B cell (primary cell): ENCODE measurements around the gene MIDN. TPM values are rescaled to one million over a fixed set of nuclear protein-coding genes. Genes with fewer than 3 reads are reported as not detected.

Source experiments
- ATAC-seq: fragments of 200-7000 bp; cut with Tn5 transposase; one replicate; pipeline ENCODE4 v1.10.0; 2021; ENCODE audit warnings: low read depth, mild to moderate bottlenecking, moderate number of reproducible peaks, moderate library complexity
- CTCF ChIA-PET: fragments of 350-600 bp; sonication (Branson Sonifier 250); formaldehyde crosslinking; loops from one replicate; lab custom pipeline; 2021; ENCODE audit warnings: antibody characterized with exemption, inconsistent platforms; lab: Charles Lee
- POLR2A ChIA-PET: fragments of 350-600 bp; sonication (Branson Sonifier 250); formaldehyde crosslinking; loops from one replicate; lab custom pipeline; 2021; ENCODE audit warnings: antibody characterized with exemption; lab: Charles Lee
- DNase-seq: peaks from one replicate; pipeline ENCODE4 v3.0.0; 2013
- H2AFZ ChIP-seq: 2 replicates; pipeline ENCODE4 v1.6.1; 2012; ENCODE audit warnings: mild to moderate bottlenecking, low read depth, low read length; ENCODE audit not compliant: insufficient read depth, poor library complexity, severe bottlenecking
- H3K27ac ChIP-seq, 2 donors: 1 replicate in 1 of 2; 2 replicates in 1 of 2; pipeline ENCODE4 v1.5.1; 2012 to 2013; ENCODE audit warnings: low read length in 2 of 2, mild to moderate bottlenecking in 2 of 2, moderate library complexity in 1 of 2
- H3K27me3 ChIP-seq, 4 experiments: fragments of 200-600 bp in 1 of 4; sonication (generic) in 1 of 4; replicated peaks in 1 of 4; 1 replicate in 2 of 4; 2 replicates in 2 of 4; pipeline versions ENCODE4 v1.6.1 to v1.7.0; 2013 to 2016; ENCODE audit warnings: low read length in 3 of 4, mild to moderate bottlenecking in 2 of 4, mixed read lengths in 1 of 4, moderate library complexity in 1 of 4; ENCODE audit not compliant: insufficient read depth in 4 of 4, control insufficient read depth in 3 of 4; ENCODE audit errors: control extremely low read depth in 1 of 4
- H3K36me3 ChIP-seq, 2 experiments: replicated peaks in 1 of 2; 1 replicate in 1 of 2; 2 replicates in 1 of 2; pipeline versions ENCODE4 v1.6.1 to v1.7.1; 2013; ENCODE audit warnings: low read length in 1 of 2; ENCODE audit not compliant: insufficient read depth in 2 of 2, control insufficient read depth in 1 of 2; ENCODE audit errors: control extremely low read depth in 1 of 2, extremely low read depth in 1 of 2
- H3K4me1 ChIP-seq, 2 donors: fragments of 200-600 bp in 1 of 2; sonication (generic) in 1 of 2; 1 replicate in 1 of 2; 2 replicates in 1 of 2; pipeline versions ENCODE4 v1.5.1 to v1.6.1; 2013 to 2017; ENCODE audit warnings: low read length in 2 of 2; ENCODE audit not compliant: control insufficient read depth in 2 of 2, insufficient read depth in 2 of 2
- H3K4me2 ChIP-seq: replicated peaks from 2 replicates; pipeline ENCODE3; 2012; ENCODE audit warnings: mild to moderate bottlenecking, low read depth, low read length; ENCODE audit not compliant: poor library complexity, severe bottlenecking
- H3K4me3 ChIP-seq, 5 experiments: fragments of 200-600 bp in 1 of 5; sonication (generic) in 1 of 5; 1 replicate in 3 of 5; 2 replicates in 2 of 5; pipeline versions ENCODE4 v1.5.1 to v1.7.0; 2011 to 2016; ENCODE audit warnings: low read length in 4 of 5, mild to moderate bottlenecking in 4 of 5, low read depth in 2 of 5, control low read depth in 1 of 5, moderate library complexity in 1 of 5; ENCODE audit not compliant: insufficient read depth in 1 of 5; ENCODE audit errors: control extremely low read depth in 1 of 5, extremely low read depth in 1 of 5
- H3K79me2 ChIP-seq: fragments of 200-600 bp; sonication (generic); one replicate; pipeline ENCODE4 v1.6.0; 2016; ENCODE audit warnings: low read length; ENCODE audit not compliant: control insufficient read depth, insufficient read depth
- H3K9ac ChIP-seq: fragments of 200-600 bp; sonication (generic); 2 replicates; pipeline ENCODE4 v1.6.1; 2017; ENCODE audit warnings: mild to moderate bottlenecking, low read length, moderate library complexity
- H3K9me3 ChIP-seq, 3 donors: one replicate each; pipeline versions ENCODE4 v1.6.1 to v1.7.1; 2013; ENCODE audit warnings: low read length in 2 of 3; ENCODE audit not compliant: control insufficient read depth in 2 of 3, insufficient read depth in 1 of 3; ENCODE audit errors: control extremely low read depth in 1 of 3
- H4K20me1 ChIP-seq: 2 replicates; pipeline ENCODE4 v1.6.0; 2012; ENCODE audit warnings: mild to moderate bottlenecking, low read length; ENCODE audit not compliant: insufficient read depth, control insufficient read depth, poor library complexity, severe bottlenecking
- H3K27ac Mint-ChIP-seq: one replicate; pipeline ENCODE4 v1.8.0; 2021; ENCODE audit warnings: mixed read lengths
- H3K27me3 Mint-ChIP-seq: one replicate; pipeline ENCODE4 v1.8.0; 2021; ENCODE audit warnings: mixed read lengths
- H3K4me1 Mint-ChIP-seq: one replicate; pipeline ENCODE4 v1.8.0; 2021; ENCODE audit warnings: mixed read lengths
- H3K4me3 Mint-ChIP-seq: one replicate; pipeline ENCODE4 v1.8.0; 2021; ENCODE audit warnings: mixed read lengths
- H3K9me3 Mint-ChIP-seq: one replicate; pipeline ENCODE4 v1.8.0; 2022; ENCODE audit warnings: mixed read lengths; ENCODE audit not compliant: insufficient read depth
- CTCF ChIP-seq: fragments of 200-600 bp; IDR thresholded peaks from one replicate; pipeline ENCODE4 v1.8.0; 2022; ENCODE audit warnings: antibody characterized with exemption, mild to moderate bottlenecking
- EZH2 ChIP-seq: IDR thresholded peaks from 2 replicates; pipeline ENCODE4 v1.6.1; 2012; ENCODE audit warnings: borderline replicate concordance, low read depth, mild to moderate bottlenecking, moderate library complexity, low read length; ENCODE audit not compliant: insufficient read depth, poor library complexity, severe bottlenecking
- WGBS: methylation state at CpG from one replicate; pipeline ENCODE4 v1.1.5; 2013; ENCODE audit warnings: missing lambda C conversion rate; ENCODE audit not compliant: insufficient coverage; 5-methylcytosine and 5-hydroxymethylcytosine counted together
- intact Hi-C: fragments of 100-400 bp; cut with micrococcal nuclease; formaldehyde crosslinking; loops from one replicate; pipeline ENCODE4 v1.10.0; 2022
- polyA plus RNA-seq: library from polyadenylated mRNA; depleted of rRNA; stranded (reverse); fragments of >200 nt; gene quantifications from 2 replicates; pipeline ENCODE4 v1.2.3, GENCODE V29; 2012
- total RNA-seq, 2 donors: library from RNA; stranded (reverse); fragments of 120-200 nt in 1 of 2; gene quantifications; 1 replicate in 1 of 2; 2 replicates in 1 of 2; pipeline versions ENCODE4 v1.2.3 to v1.2.4, GENCODE V29; 2013 to 2022

The MIDN gene
- total and polyA plus RNA-seq, 2 donors (not counting 1 experiment from before 2014, with no cell fraction given) = 98.5 to 156 TPM

DNA sequence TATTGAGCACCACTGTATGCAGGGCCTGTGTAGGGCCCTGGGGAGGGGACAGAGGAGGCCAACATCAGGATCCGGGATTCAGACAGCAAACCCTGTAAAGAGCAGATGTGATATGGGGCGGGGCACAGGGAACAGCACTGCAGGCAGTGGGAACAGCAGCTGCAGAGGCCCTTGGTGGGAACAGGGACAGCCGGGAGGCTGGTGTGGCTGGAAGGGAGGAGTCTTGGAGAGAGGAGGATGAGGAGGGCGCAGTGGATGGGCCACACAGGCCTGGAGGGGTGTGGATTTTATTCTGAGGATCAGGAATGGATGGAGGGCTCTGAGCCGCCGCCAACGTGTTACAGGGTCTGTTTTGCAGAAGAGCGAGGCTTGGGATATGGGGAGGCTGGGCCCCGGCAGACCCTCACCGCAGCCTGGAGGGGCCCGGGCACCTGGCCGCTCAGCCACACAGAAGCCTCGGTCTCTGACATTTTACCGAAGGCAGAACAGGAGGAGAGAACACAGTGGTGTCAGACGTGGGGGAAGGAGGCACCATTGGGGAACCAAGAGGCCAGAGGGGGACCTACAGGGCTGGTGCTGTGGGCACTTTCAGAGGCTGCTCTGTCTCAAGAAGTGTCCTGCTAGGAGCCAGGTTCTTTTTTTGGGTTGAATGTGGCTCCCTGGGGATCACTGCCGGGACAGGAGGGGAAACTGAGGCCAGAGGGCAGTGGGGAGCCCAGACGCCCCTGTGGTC lies 44.2 kb downstream of the MIDN start:
- TF ChIP-seq EZH2 (no peak), CTCF (no peak)
- ATAC-seq = no peak
- Histone ChIP-seq H3K9me3 (peaks cover 0 to 6% (median 0%) of the 10 kb centered on the region in 3 donors), H3K79me2 (no peaks in the 10 kb centered on the region), H3K4me1 (peaks cover 13 to 25% of the 10 kb centered on the region in 2 donors), H3K27ac (no peak overlapping the region), H2AFZ (no peak overlapping the region), H3K4me3 (no peak overlapping the region), H3K4me2 (peak overlapping the region; percentile 44), H3K36me3 (no peaks in the 10 kb centered on the region), H4K20me1 (no peaks in the 10 kb centered on the region), H3K27me3 (peaks cover 0 to 77% (median 20%) of the 10 kb centered on the region in 4 experiments), H3K9ac (no peak overlapping the region)
- ChIA-PET CTCF (interaction anchor here (0.9 kb wide), 1 partner anchor 13 kb away, joined by 4 read pairs; no protein-coding TSS in a partner anchor), POLR2A (no interaction called here)
- Mint-ChIP-seq H3K4me3 (no peak overlapping the region), H3K27ac (peak overlapping the region; percentile 3), H3K9me3 (no peaks in the 10 kb centered on the region), H3K27me3 (peaks cover 26% of the 10 kb centered on the region), H3K4me1 (peaks cover 8% of the 10 kb centered on the region)
- 81% methylated on average over 17 of the region's 17 CpGs for WGBS
- intact Hi-C loops = no loop called here
- no peak for DNase-seq
